SK-N-SH (cell line): ENCODE data around the gene GNPTAB. TPM values are rescaled to one million over a fixed set of nuclear protein-coding genes. Genes with fewer than 3 reads are reported as not detected.

Source experiments
- CTCF ChIA-PET: fragments of 300-600, 350-600 bp; formaldehyde crosslinking; extraction: SDS; loops from one replicate; lab custom pipeline; 2021; lab: Yijun Ruan, JAX
- POLR2A ChIA-PET: fragments of 350-600 bp; sonication (Branson Sonifier 250); formaldehyde crosslinking; extraction: SDS; loops from one replicate; lab custom pipeline; 2020; ENCODE audit warnings: antibody characterized with exemption, inconsistent platforms; lab: Yijun Ruan, JAX
- DNase-seq: peaks from one replicate; pipeline ENCODE4 v3.0.0; 2012
- H2AFZ ChIP-seq: fragments of 200-600 bp; sonication (generic); 2 replicates; pipeline ENCODE4 v1.8.1; 2016; ENCODE audit warnings: antibody characterized with exemption, mild to moderate bottlenecking, low read depth
- H3F3A ChIP-seq: fragments of 200-600 bp; sonication (generic); replicated peaks from 2 replicates; pipeline ENCODE3; 2016; ENCODE audit warnings: antibody characterized with exemption, mild to moderate bottlenecking; ENCODE audit not compliant: insufficient read depth
- H3K27ac ChIP-seq, 2 experiments: fragments of 200-500 bp in 1 of 2; fragments of 200-600 bp in 1 of 2; sonication (Bioruptor generic) in 1 of 2; sonication (generic), shearing (Covaris generic) in 1 of 2; 2 replicates each; pipeline versions ENCODE4 v1.5.1 to v1.6.1; 2014 to 2016; ENCODE audit warnings: low read depth in 2 of 2, inconsistent platforms in 1 of 2, low read length in 1 of 2, mild to moderate bottlenecking in 1 of 2, mixed read lengths in 1 of 2
- H3K27me3 ChIP-seq: fragments of 200-600 bp; sonication (generic), shearing (Covaris generic); 2 replicates; pipeline ENCODE4 v1.6.1; 2016; ENCODE audit warnings: mixed run types; ENCODE audit not compliant: insufficient read depth
- H3K36me3 ChIP-seq, 2 experiments: fragments of 200-500 bp in 1 of 2; fragments of 200-600 bp in 1 of 2; sonication (Bioruptor generic) in 1 of 2; sonication (generic) in 1 of 2; replicated peaks in 1 of 2; 2 replicates each; pipeline versions ENCODE3 to v1.5.1; 2014 to 2016; ENCODE audit warnings: low read length in 1 of 2, mild to moderate bottlenecking in 1 of 2; ENCODE audit not compliant: insufficient read depth in 2 of 2, control insufficient read depth in 1 of 2
- H3K4me1 ChIP-seq, 2 experiments: fragments of 200-500 bp in 1 of 2; fragments of 200-600 bp in 1 of 2; sonication (Bioruptor generic) in 1 of 2; sonication (generic), shearing (Covaris generic) in 1 of 2; 2 replicates each; pipeline versions ENCODE4 v1.5.1 to v1.6.1; 2014 to 2016; ENCODE audit warnings: low read depth in 1 of 2, low read length in 1 of 2, mixed run types in 1 of 2; ENCODE audit not compliant: insufficient read depth in 2 of 2, control insufficient read depth in 1 of 2
- H3K4me2 ChIP-seq: fragments of 200-600 bp; sonication (generic), shearing (Covaris generic); 2 replicates; pipeline ENCODE4 v1.6.1; 2017; ENCODE audit warnings: mixed run types
- H3K4me3 ChIP-seq, 2 experiments: fragments of 200-500 bp in 1 of 2; fragments of 200-600 bp in 1 of 2; sonication (Bioruptor generic) in 1 of 2; sonication (generic), shearing (Covaris generic) in 1 of 2; 2 replicates each; pipeline versions ENCODE4 v1.5.1 to v1.8.1; 2014 to 2016; ENCODE audit warnings: low read depth in 2 of 2, inconsistent platforms in 1 of 2, low read length in 1 of 2, mild to moderate bottlenecking in 1 of 2, mixed read lengths in 1 of 2, moderate library complexity in 1 of 2
- H3K79me2 ChIP-seq: fragments of 200-600 bp; sonication (generic); 2 replicates; pipeline ENCODE4 v1.8.1; 2017; ENCODE audit warnings: mild to moderate bottlenecking; ENCODE audit not compliant: insufficient read depth
- H3K9ac ChIP-seq: fragments of 200-600 bp; sonication (generic); 2 replicates; pipeline ENCODE4 v1.6.1; 2017; ENCODE audit warnings: mixed run types
- H3K9me2 ChIP-seq: fragments of 200-600 bp; sonication (generic); 2 replicates; pipeline ENCODE4 v1.6.1; 2017; ENCODE audit warnings: mixed run types
- H3K9me3 ChIP-seq: fragments of 200-600 bp; sonication (generic); 2 replicates; pipeline ENCODE4 v1.6.1; 2017; ENCODE audit warnings: mixed run types, mild to moderate bottlenecking, moderate library complexity
- H4K20me1 ChIP-seq: fragments of 200-600 bp; sonication (generic); 2 replicates; pipeline ENCODE4 v1.6.1; 2017; ENCODE audit warnings: mild to moderate bottlenecking, mixed run types; ENCODE audit not compliant: insufficient read depth
- CTCF ChIP-seq: fragments of 200-600 bp; sonication (generic); IDR thresholded peaks from 2 replicates; pipeline ENCODE4 v1.6.1; 2017; ENCODE audit warnings: antibody characterized with exemption, mild to moderate bottlenecking, moderate library complexity
- EP300 ChIP-seq, 2 experiments: IDR thresholded peaks; 2 replicates each; pipeline versions ENCODE4 v1.4.0 to v1.6.1; 2012; ENCODE audit warnings: borderline replicate concordance in 1 of 2, low read depth in 1 of 2, low read length in 1 of 2
- EZH2phosphoT487 ChIP-seq: fragments of 200-600 bp; sonication (generic); IDR thresholded peaks from 2 replicates; pipeline ENCODE4 v1.6.1; 2017; ENCODE audit warnings: low read depth, mixed run types, mild to moderate bottlenecking, antibody characterized with exemption, moderate library complexity, borderline replicate concordance
- GABPA ChIP-seq: IDR thresholded peaks from 2 replicates; pipeline ENCODE4 v1.4.0; 2012; ENCODE audit warnings: low read depth, mild to moderate bottlenecking
- GATA2 ChIP-seq: sonication (generic); formaldehyde crosslinking; IDR thresholded peaks from 2 replicates; pipeline ENCODE4 v1.5.0; 2020; ENCODE audit warnings: mild to moderate bottlenecking, missing genetic modification reagents
- MAX ChIP-seq: IDR thresholded peaks from 2 replicates; pipeline ENCODE4 v1.4.0; 2012; ENCODE audit warnings: low read depth
- MXI1 ChIP-seq: IDR thresholded peaks from 2 replicates; pipeline ENCODE4 v1.6.1; 2012; ENCODE audit warnings: mild to moderate bottlenecking, low read depth, low read length, improper control_type of control experiment
- NRF1 ChIP-seq: IDR thresholded peaks from 2 replicates; pipeline ENCODE4 v1.6.1; 2012; ENCODE audit warnings: low read depth, mild to moderate bottlenecking, low read length
- PBX3 ChIP-seq: IDR thresholded peaks from 2 replicates; pipeline ENCODE4; 2012
- RCOR1 ChIP-seq: fragments of 150-350 bp; IDR thresholded peaks from 2 replicates; pipeline ENCODE4 v1.6.1; 2017; ENCODE audit warnings: antibody characterized with exemption, low read length
- RFX5 ChIP-seq: IDR thresholded peaks from 2 replicates; pipeline ENCODE4 v1.6.1; 2012; ENCODE audit warnings: mild to moderate bottlenecking, improper control_type of control experiment, low read length
- SMC3 ChIP-seq: IDR thresholded peaks from 2 replicates; pipeline ENCODE4 v1.6.1; 2012; ENCODE audit warnings: low read depth, low read length, improper control_type of control experiment
- TCF12 ChIP-seq: IDR thresholded peaks from 2 replicates; pipeline ENCODE4 v1.4.0; 2012
- TEAD4 ChIP-seq: IDR thresholded peaks from 2 replicates; pipeline ENCODE4 v1.4.0; 2012; ENCODE audit warnings: mild to moderate bottlenecking, borderline replicate concordance; ENCODE audit not compliant: insufficient read depth
- USF1 ChIP-seq: IDR thresholded peaks from 2 replicates; pipeline ENCODE4 v1.4.0; 2012; ENCODE audit warnings: low read depth, borderline replicate concordance
- USF2 ChIP-seq: fragments of 150-350 bp; IDR thresholded peaks from 2 replicates; pipeline ENCODE4 v1.6.1; 2017; ENCODE audit warnings: antibody characterized with exemption, low read length, low read depth, borderline replicate concordance
- YY1 ChIP-seq: IDR thresholded peaks from 2 replicates; pipeline ENCODE4 v1.4.0; 2012; ENCODE audit warnings: low read depth, mild to moderate bottlenecking
- WGBS: methylation state at CpG from one replicate; pipeline ENCODE4 v1.1.6; 2017; ENCODE audit warnings: low lambda C conversion rate; 5-methylcytosine and 5-hydroxymethylcytosine counted together
- polyA plus RNA-seq, 3 experiments: library from polyadenylated mRNA; depleted of rRNA; stranded (reverse); fragments of >200 nt; gene quantifications; 2 replicates each; pipeline ENCODE4 v1.2.3, GENCODE V29; 2012

Gene GNPTAB
- polyA plus RNA-seq, 1 of the 3 experiments (the other 2 are of a cell fraction), result 18.8 TPM

GRCh38 chr12:101826766-101827368 is 3.9 kb downstream of the GNPTAB start:
- Histone ChIP-seq H3K27ac (no peak overlapping the region), H3K9me2 (no peaks in the 10 kb centered on the region), H3K9ac (no peak overlapping the region), H3K9me3 (no peaks in the 10 kb centered on the region), H4K20me1 (0 out of 2 replicates have a peak, but pooled peaks cover 3% of the 10 kb centered on the region), H2AFZ (no peak overlapping the region), H3K36me3 (no peaks in the 10 kb centered on the region), H3K4me2 (no peak overlapping the region), H3K27me3 (no peaks in the 10 kb centered on the region), H3K79me2 (peaks cover 35% of the 10 kb centered on the region), H3K4me3 (no peak overlapping the region), H3F3A (peaks cover 4% of the 10 kb centered on the region), H3K4me1 (peaks cover 6 to 8% of the 10 kb centered on the region in 2 experiments; a peak in 2 of 4 replicates)
- POLR2A ChIA-PET, result no interaction called here
- CTCF ChIA-PET, result interaction anchor here (1.0 to 2.3 kb wide), 4 partner anchors 9 to 412 kb away, joined by 3 to 17 read pairs (median 4); no protein-coding TSS in a partner anchor
- TF ChIP-seq TEAD4 (no peak), TCF12 (no peak), NRF1 (no peak), GABPA (no peak), SMC3 (no peak), RCOR1 (no peak), PBX3 (no peak), GATA2 (CRISPR knock-in tag) (no peak), MXI1 (no peak), USF1 (no peak), USF2 (no peak), EP300 (IDR thresholded peaks at IDR 0.05; ENCODE audit: borderline replicate concordance in 1 of 2, low read depth in 1 of 2, low read length in 1 of 2) (no peak), CTCF (no peak), MAX (no peak), YY1 (no peak), RFX5 (no peak), EZH2phosphoT487 (no peak)
- no peak for DNase-seq
- 94% methylated on average over 3 of the region's 3 CpGs for WGBS
